ENCODE measurements around the gene CDC25C. TPM values are rescaled to one million over a fixed set of nuclear protein-coding genes. Genes with fewer than 3 reads are reported as not detected.
A peak's percentile ranks its signal among the peaks of the same experiment; 100 is the strongest.

Gene CDC25C
- total and polyA plus RNA-seq, 2 experiments from 2014 or later: 5.0 to 16.2 TPM

DNA sequence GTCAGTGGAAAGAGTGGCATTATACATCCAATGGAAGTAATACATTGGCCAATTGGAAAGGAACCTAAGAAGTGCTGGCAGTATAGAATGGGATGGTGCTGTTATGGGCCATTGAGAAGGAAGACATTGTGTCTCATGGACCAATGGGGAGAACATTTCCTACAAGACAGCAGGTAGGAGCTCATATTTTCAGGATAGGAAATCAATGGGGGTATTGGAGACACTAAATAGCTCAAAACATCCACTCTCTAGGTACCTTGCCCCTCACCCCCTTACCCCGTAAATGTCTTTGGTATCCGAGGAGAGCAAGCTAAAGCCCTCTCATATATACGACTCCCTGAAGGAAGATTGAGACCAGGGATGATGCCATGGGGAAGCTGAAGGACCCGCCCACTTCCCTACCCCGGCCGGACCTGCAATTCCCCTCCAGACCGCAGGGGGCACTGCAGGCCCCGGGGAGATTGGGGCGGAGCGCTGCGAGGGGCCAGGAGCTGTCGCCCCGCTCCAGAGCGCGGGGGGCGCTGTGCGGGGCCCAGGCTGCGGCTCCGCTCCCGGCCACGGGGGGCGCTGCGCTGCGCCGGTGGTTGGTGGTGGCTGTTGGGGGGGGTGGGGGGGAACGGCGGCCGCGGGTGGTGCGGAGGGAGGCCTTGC, 20.6 kb upstream of the CDC25C start, which contains the start of gene KDM3B:
Gene KDM3B, plus strand, starts transcription at position 615 of the 651 bp plus-strand sequence. CDS start 111 bp downstream, outside the sequence.
- peaks cover 20% of the 10 kb centered on the region for H3K4me1 ChIP-seq (ENCODE audit: low read depth)
- H3K36me3 ChIP-seq: peaks cover 5% of the 10 kb centered on the region
- TF ChIP-seq, protein P1, sequence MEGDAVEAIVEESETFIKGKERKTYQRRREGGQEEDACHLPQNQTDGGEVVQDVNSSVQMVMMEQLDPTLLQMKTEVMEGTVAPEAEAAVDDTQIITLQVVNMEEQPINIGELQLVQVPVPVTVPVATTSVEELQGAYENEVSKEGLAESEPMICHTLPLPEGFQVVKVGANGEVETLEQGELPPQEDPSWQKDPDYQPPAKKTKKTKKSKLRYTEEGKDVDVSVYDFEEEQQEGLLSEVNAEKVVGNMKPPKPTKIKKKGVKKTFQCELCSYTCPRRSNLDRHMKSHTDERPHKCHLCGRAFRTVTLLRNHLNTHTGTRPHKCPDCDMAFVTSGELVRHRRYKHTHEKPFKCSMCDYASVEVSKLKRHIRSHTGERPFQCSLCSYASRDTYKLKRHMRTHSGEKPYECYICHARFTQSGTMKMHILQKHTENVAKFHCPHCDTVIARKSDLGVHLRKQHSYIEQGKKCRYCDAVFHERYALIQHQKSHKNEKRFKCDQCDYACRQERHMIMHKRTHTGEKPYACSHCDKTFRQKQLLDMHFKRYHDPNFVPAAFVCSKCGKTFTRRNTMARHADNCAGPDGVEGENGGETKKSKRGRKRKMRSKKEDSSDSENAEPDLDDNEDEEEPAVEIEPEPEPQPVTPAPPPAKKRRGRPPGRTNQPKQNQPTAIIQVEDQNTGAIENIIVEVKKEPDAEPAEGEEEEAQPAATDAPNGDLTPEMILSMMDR (IDR thresholded peaks at IDR 0.05; ENCODE audit: low read depth, low read length): peak; percentile 100
- peak; percentile 88 to 90 for DNase-seq (ENCODE audit: low read depth in 1 of 2, low spot score in 1 of 2)
- H3K9me3 ChIP-seq (ENCODE audit: low read depth): no peaks in the 10 kb centered on the region
- H3K27ac ChIP-seq: peak within 1 kb of the TSS; percentile 98
- H3K4me3 ChIP-seq: peak within 1 kb of the TSS; percentile 81
- no peaks in the 10 kb centered on the region for H3K27me3 ChIP-seq

DNA sequence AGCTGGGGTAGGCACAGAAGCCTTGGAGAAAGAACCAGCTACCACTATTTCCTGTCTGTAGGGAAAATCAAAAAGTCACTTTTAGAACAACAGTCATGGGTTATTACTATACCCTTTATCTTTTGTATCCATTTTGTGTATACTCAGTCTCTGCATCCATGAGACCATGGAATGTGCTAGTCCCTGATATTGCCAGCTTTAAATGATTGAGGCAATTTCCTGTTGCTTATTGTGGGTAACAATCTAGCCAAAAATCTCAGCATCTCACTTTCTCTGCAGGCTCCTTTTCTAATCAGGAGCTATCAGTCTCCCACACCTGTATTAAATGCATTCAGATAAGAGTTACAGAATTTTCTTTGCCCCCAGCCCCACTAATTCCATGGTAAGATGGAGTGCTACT, 19.9 kb upstream of the CDC25C start:
- no peak for DNase-seq (ENCODE audit: low read depth in 1 of 2, low spot score in 1 of 2)
- H3K36me3 ChIP-seq: peaks cover 12% of the 10 kb centered on the region
- H3K9me3 ChIP-seq (ENCODE audit: low read depth): no peaks in the 10 kb centered on the region
- H3K27me3 ChIP-seq: no peaks in the 10 kb centered on the region
- H3K4me1 ChIP-seq (ENCODE audit: low read depth): peaks cover 20% of the 10 kb centered on the region
- no peak overlapping the region for H3K27ac ChIP-seq
- H3K4me3 ChIP-seq: no peak overlapping the region
- TF ChIP-seq, protein P1 (IDR thresholded peaks at IDR 0.05; ENCODE audit: low read depth, low read length): no peak

DNA sequence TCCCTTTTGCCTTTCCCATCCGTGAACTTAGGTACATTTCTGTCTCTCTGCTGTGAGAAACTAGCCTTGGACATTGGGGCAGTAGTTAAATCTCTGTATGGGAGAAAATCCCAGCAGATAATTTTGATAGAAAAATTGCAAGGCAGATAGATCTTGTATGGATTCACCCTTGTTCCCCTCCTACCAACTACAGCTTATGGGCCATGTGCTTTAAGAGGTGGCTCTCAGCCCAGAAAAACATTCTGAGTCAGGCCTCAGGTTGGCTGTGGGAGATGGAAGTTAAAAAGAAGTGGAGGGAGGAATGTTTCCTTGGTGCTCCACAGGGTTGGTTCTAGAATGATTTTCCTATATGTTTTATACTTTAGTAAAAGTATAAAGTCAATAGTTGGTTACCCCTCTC, 19.5 kb upstream of the CDC25C start:
- Histone ChIP-seq H3K27ac (no peak overlapping the region), H3K4me1 (ENCODE audit: low read depth) (peaks cover 20% of the 10 kb centered on the region), H3K27me3 (no peaks in the 10 kb centered on the region), H3K4me3 (no peak overlapping the region), H3K9me3 (ENCODE audit: low read depth) (no peaks in the 10 kb centered on the region), H3K36me3 (peaks cover 13% of the 10 kb centered on the region)
- DNase-seq (ENCODE audit: low read depth in 1 of 2, low spot score in 1 of 2): peak in 1 of 2 donors; percentile 70
- TF ChIP-seq, protein P1 (IDR thresholded peaks at IDR 0.05; ENCODE audit: low read depth, low read length): no peak

DNA sequence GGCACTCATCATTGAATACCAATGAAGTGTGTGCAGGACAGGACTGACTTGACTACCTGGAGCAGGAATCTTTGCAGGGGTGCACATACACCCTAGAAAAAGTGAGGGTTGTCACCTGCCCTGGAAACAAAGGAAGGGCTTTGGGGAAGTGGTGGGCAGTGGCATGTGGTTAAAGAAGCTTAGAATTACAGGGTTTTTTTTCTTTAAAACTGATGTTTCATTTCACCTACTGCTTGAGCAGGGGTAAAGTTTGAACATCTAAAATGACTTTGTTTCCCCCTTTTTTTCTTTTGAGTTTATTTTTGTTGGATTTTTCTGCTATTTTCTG, 18.9 kb upstream of the CDC25C start:
- H3K4me1 ChIP-seq (ENCODE audit: low read depth): peaks cover 15% of the 10 kb centered on the region
- no peak overlapping the region for H3K4me3 ChIP-seq
- H3K27me3 ChIP-seq: no peaks in the 10 kb centered on the region
- DNase-seq (ENCODE audit: low read depth in 1 of 2, low spot score in 1 of 2): no peak
- peak overlapping the region; percentile 66 for H3K27ac ChIP-seq
- H3K36me3 ChIP-seq: peaks cover 19% of the 10 kb centered on the region
- no peaks in the 10 kb centered on the region for H3K9me3 ChIP-seq (ENCODE audit: low read depth)
- TF ChIP-seq, protein P1 (IDR thresholded peaks at IDR 0.05; ENCODE audit: low read depth, low read length): no peak

DNA sequence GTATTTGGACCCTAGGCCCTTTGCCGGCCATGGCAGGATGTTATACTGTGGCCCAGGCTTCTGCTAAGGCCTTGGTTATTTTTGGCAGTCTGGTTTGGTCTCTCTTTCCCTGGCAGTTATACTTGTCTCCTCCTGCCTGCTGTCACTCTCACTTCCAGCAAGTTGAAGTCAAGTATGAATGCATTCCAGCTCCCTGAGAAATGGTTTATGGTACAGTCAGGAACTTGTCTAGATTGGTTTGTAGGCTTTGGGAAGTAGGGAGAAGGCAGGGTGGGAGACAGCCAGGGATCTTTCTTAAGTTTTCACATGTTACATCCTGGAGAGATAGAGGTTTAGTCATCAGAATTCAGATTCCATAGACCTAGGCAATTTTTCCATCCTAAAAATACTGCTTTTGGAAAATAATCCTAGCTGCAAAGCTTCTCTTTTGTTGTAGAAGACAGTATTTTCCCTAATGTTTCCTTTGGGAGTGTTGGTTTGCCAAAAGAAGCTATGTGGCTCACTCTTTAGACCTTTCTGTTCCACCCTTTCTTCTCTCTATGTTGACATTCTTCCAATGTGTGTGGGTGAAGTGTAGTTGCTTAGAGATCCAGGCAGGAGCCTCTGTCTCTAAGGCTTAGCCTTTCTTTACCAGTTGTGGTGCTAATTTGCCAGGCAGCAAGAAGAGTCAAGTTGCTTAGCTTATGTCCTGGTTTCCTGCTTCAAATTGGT, 18.4 kb upstream of the CDC25C start:
- H3K27me3 ChIP-seq: no peaks in the 10 kb centered on the region
- H3K4me3 ChIP-seq: no peak overlapping the region
- TF ChIP-seq, protein P1 (IDR thresholded peaks at IDR 0.05; ENCODE audit: low read depth, low read length): no peak
- DNase-seq (ENCODE audit: low read depth in 1 of 2, low spot score in 1 of 2): peak in 1 of 2 donors; percentile 21
- no peaks in the 10 kb centered on the region for H3K9me3 ChIP-seq (ENCODE audit: low read depth)
- peak overlapping the region; percentile 66 for H3K27ac ChIP-seq
- peaks cover 10% of the 10 kb centered on the region for H3K4me1 ChIP-seq (ENCODE audit: low read depth)
- peaks cover 24% of the 10 kb centered on the region for H3K36me3 ChIP-seq
